ENCODE measurements around the gene PADI2. TPM values are rescaled to one million over a fixed set of nuclear protein-coding genes. Genes with fewer than 3 reads are reported as not detected.
A peak's percentile ranks its signal among the peaks of the same experiment; 100 is the strongest.

PADI2 gene
- under 1 TPM in 1 of 2 experiments, not detected in 1; 0.06 TPM for total RNA-seq

- DNase-seq, result peak; percentile 74
- Mint-ChIP-seq H3K27me3 (peaks cover 50% of the 10 kb centered on the region), H3K27ac (no peak within 1 kb of the TSS), H3K4me1 (peaks cover 15% of the 10 kb centered on the region), H3K9me3 (no peaks in the 10 kb centered on the region), H3K36me3 (no peaks in the 10 kb centered on the region), H3K4me3 (peak within 1 kb of the TSS; percentile 4)
Measured at GRCh38 chr1:17119076-17119772, at the start of gene PADI2. TSS of gene PADI2 (minus strand) at chr1:17119451. CDS start at chr1:17119371, 80 bp downstream.

DNA sequence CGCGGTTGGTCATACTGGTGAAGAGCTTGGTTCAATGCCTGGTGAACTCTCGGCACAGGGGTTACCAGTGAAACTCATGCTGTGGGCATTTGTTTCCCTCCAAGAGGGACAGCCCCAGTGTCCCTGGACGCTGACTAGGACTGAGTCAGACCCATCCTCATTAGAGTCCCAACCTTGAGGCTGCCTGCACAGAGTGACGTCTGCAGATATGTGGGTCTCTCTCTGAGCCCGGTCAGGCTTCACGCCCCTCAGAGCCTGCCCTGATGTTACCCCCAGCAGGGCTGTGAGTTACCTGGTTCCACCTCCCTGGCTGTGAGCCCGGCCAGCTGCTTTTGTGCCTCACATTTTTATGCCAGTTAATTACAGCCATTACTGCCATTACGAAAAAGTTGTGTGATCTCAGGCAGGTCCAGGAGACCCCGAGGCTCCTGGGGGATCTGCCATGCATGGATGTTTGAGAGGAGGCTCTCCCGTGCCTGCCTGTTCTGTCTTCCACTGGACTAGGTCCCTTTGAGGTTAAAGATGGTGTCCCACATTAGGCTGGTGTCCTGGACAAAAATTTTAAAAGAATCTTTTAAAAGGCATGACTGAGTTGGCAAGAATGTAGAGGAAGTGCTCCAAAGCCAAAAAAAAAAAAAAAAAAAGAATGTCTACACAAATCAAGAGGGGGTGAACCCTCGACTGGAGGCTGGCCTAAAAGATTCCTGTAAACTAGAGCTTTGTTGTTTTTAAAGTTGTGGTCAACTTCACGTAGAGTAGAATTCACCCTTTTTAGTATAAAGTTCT lies 49.0 kb upstream of the PADI2 start:
- DNase-seq, result no peak
- H3K27me3 Mint-ChIP-seq, result peaks cover 4% of the 10 kb centered on the region
- no peak overlapping the region for H3K27ac Mint-ChIP-seq
- H3K4me3 Mint-ChIP-seq, result no peak overlapping the region
- no peaks in the 10 kb centered on the region for H3K4me1 Mint-ChIP-seq
- no peaks in the 10 kb centered on the region for H3K36me3 Mint-ChIP-seq
- no peaks in the 10 kb centered on the region for H3K9me3 Mint-ChIP-seq

DNA sequence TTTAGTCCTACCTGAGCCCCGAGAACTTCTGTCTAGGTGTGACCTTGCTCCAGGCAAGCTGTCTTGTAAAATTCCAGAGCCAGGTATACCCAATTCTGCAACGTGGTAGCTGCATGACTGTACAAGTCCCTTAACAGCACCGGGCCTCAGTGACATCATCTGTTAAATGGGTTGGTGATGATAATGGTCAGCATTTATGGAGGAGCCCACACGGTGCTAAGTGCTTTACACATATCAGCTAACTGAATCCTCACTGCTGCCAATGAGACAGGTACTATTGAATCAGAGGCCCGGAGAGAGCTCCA lies 48.5 kb upstream of the PADI2 start:
- no peaks in the 10 kb centered on the region for H3K36me3 Mint-ChIP-seq
- H3K9me3 Mint-ChIP-seq, result no peaks in the 10 kb centered on the region
- H3K4me3 Mint-ChIP-seq, result no peak overlapping the region
- H3K27ac Mint-ChIP-seq, result no peak overlapping the region
- no peak for DNase-seq
- no peaks in the 10 kb centered on the region for H3K27me3 Mint-ChIP-seq
- no peaks in the 10 kb centered on the region for H3K4me1 Mint-ChIP-seq

- no peaks in the 10 kb centered on the region for H3K27me3 Mint-ChIP-seq
- H3K27ac Mint-ChIP-seq, result no peak overlapping the region
- H3K4me3 Mint-ChIP-seq, result no peak overlapping the region
- H3K36me3 Mint-ChIP-seq, result no peaks in the 10 kb centered on the region
- no peaks in the 10 kb centered on the region for H3K9me3 Mint-ChIP-seq
- H3K4me1 Mint-ChIP-seq, result no peaks in the 10 kb centered on the region
- no peak for DNase-seq
Measured at GRCh38 chr1:17167041-17167785, 48.0 kb upstream of the PADI2 start.

DNA sequence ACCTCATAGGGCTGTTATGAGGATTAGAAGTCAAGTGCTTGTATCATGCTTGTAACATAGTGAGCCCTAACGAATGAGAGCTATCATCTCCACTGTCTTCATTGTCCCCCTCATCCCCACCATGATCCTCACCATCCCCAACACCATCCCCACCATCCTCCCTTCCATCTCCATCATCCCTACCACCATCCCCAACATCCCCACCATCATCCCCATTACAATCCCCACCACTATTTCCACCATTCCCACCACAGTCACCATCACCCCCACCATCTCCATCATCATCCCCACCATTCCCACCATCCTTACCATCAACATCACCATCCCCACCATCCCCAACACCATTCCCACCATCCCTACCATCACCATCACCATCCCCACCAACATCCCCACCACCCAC lies 46.6 kb upstream of the PADI2 start:
- H3K9me3 Mint-ChIP-seq, result no peaks in the 10 kb centered on the region
- DNase-seq, result no peak
- H3K4me3 Mint-ChIP-seq, result no peak overlapping the region
- no peaks in the 10 kb centered on the region for H3K36me3 Mint-ChIP-seq
- H3K27me3 Mint-ChIP-seq, result no peaks in the 10 kb centered on the region
- no peak overlapping the region for H3K27ac Mint-ChIP-seq
- H3K4me1 Mint-ChIP-seq, result peaks cover 2% of the 10 kb centered on the region

- H3K27ac Mint-ChIP-seq, result no peak overlapping the region
- DNase-seq, result no peak
- no peaks in the 10 kb centered on the region for H3K36me3 Mint-ChIP-seq
- H3K9me3 Mint-ChIP-seq, result no peaks in the 10 kb centered on the region
- no peaks in the 10 kb centered on the region for H3K27me3 Mint-ChIP-seq
- peaks cover 2% of the 10 kb centered on the region for H3K4me1 Mint-ChIP-seq
- no peak overlapping the region for H3K4me3 Mint-ChIP-seq
Measured at GRCh38 chr1:17163789-17164666, 44.8 kb upstream of the PADI2 start.

DNA sequence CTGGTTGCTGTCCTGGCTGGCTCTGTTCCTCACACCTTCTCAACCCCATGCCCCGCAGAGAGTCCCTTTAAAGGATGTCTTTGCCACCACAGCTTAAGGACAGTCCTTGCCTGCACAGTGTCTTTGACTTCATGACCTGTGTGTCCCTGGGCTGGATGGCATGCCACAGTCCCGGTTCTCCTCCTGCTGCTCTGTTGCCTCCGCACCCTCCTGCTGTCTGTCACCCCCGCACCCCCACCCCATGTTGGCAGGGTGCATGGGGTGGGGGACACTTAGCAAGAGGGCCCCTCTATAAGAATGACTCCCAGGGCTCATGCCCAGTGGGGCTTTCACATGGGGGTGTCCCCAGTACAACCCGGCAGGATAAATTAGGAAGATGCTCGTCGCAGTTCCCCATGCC lies 44.1 kb upstream of the PADI2 start:
- Mint-ChIP-seq H3K36me3 (no peaks in the 10 kb centered on the region), H3K27ac (no peak overlapping the region), H3K9me3 (no peaks in the 10 kb centered on the region), H3K4me3 (no peak overlapping the region), H3K4me1 (peaks cover 2% of the 10 kb centered on the region), H3K27me3 (no peaks in the 10 kb centered on the region)
- no peak for DNase-seq

DNA sequence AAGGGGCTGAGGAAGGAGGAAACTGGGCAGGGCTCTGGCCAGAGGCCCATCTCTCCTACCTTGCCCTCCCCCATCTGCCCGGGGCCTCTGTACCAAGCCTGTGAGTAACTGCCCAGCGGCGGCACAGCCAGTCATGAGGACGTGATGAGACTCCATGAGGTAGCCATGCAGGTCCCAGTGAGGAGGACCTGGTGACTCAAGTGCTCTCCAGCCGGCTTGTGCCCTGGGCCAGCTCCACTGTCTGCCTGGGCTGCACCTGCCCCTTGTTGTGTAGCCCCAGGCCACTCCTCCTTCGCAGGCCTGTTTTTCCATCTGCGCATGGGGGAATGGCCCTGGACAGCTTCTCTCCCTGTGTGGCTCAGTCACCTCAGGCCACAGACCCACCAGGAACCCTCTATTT lies 43.7 kb upstream of the PADI2 start:
- peaks cover 2% of the 10 kb centered on the region for H3K4me1 Mint-ChIP-seq
- no peaks in the 10 kb centered on the region for H3K9me3 Mint-ChIP-seq
- H3K4me3 Mint-ChIP-seq, result no peak overlapping the region
- DNase-seq, result no peak
- H3K36me3 Mint-ChIP-seq, result no peaks in the 10 kb centered on the region
- H3K27me3 Mint-ChIP-seq, result no peaks in the 10 kb centered on the region
- H3K27ac Mint-ChIP-seq, result no peak overlapping the region

DNA sequence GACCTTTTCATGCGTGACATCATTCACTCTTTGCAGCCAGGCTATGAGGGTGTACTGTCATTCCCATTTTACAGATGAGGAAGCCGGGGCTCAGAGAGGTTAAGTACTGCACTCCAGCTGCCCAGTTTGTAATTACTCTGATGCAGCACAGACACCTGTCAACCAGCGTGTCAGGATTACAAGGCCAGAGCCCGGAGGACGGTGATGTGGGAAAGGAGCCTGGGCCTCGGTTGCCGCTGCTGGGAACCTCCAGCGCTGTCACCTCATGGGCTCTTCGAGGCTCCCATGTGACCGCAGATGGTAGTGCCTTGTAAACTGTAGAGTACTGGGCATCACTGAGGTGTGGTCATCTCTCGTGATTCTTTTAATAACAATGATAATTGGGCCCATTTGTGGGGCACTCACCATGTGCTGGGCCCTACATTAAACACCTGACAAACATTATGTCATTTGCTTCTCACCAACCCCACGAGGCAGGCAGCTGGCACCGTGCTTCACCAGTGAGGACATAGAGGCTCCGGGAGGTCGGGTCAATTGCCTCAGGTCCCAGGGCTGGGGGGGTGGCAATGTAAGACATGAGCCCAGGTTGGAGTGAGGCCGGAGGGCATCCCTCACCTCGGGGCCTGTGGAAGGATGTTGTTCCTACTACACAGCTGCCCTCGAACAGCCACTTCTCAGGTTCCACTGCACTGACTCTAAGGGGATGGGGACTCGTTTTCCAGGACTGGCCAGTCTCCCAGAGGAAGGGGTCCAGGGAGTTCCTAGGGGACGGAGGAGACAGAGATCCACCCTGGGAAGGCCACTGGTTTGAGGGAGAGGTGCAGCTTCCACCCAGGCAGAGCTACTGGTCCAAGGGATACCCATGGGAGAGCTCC lies 42.9 kb upstream of the PADI2 start:
- H3K9me3 Mint-ChIP-seq, result peaks cover 4% of the 10 kb centered on the region
- no peaks in the 10 kb centered on the region for H3K36me3 Mint-ChIP-seq
- peaks cover 2% of the 10 kb centered on the region for H3K4me1 Mint-ChIP-seq
- no peak overlapping the region for H3K4me3 Mint-ChIP-seq
- no peak for DNase-seq
- no peaks in the 10 kb centered on the region for H3K27me3 Mint-ChIP-seq
- H3K27ac Mint-ChIP-seq, result no peak overlapping the region

DNA sequence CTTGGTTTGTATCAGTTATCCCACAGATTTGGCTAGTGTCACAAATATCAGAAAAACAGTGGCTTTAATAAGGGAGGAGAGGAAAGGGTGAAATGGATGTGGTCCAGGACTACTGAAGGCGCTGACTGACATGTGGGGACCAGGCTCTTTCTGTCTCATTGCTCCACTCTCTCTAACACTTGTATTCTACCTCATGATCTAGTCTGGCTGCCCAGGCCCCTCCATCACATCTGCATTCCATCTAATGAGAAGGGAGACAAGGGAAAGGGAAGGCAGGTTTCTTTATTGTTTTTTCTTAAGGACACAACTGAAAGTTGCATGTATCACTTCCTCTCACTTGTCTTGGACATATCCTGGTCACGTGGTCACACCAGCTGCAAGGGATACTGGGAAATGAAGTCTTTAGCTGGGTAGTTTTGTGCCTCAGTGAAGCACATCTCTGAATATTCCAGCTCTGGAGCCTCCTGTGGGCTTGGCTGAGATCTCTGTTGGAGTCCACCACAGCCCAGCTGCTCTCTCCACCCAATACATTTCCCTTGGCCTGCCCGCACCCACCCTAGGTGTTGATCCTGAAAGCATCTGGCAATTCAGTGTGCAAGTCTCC lies 42.0 kb upstream of the PADI2 start:
- Mint-ChIP-seq H3K4me1 (peaks cover 3% of the 10 kb centered on the region), H3K36me3 (no peaks in the 10 kb centered on the region), H3K27ac (no peak overlapping the region), H3K9me3 (peaks cover 7% of the 10 kb centered on the region), H3K27me3 (no peaks in the 10 kb centered on the region), H3K4me3 (no peak overlapping the region)
- DNase-seq, result no peak

DNA sequence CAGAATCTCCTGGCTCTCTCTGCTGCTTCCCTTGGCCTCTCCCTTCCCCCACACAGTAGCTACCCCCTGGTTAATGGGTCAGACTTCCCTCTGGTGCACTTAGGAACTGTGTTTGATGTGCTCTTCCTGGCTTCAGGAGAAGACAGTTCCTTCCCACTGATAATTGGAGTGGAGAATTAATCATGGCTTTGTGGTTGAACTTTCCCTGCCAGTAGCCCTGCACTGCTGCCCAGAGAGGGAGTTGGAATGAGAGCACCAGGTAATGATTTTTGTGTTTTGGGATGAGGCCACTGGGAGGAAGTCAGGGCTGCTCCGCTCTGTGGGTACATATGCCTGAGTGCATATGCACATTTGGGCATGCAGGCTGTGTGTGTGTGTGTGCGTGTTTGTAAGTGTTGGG lies 39.7 kb upstream of the PADI2 start:
- Mint-ChIP-seq H3K27me3 (peaks cover 5% of the 10 kb centered on the region), H3K4me3 (no peak overlapping the region), H3K9me3 (peaks cover 28% of the 10 kb centered on the region), H3K4me1 (peaks cover 4% of the 10 kb centered on the region), H3K36me3 (peaks cover 13% of the 10 kb centered on the region), H3K27ac (no peak overlapping the region)
- no peak for DNase-seq

DNA sequence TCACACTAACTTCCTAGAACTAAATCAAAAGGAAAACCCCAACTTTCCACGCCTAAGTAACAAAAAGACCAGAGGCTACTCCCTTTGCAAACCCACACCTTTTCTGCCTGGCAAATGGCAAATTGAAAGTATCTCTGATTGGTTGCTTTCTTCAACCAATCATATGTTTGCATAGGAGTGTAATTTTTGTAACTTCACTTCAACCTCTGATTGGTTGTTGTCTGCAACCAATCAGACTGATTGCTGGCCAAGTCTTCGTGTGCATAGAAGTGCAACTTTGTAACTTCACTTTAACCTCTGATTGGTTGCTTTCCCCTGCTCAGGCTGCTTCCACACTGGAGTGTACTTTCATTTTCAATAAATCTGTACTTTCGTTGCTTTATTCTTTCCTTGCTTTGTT lies 36.9 kb upstream of the PADI2 start:
- peaks cover 17% of the 10 kb centered on the region for H3K36me3 Mint-ChIP-seq
- H3K9me3 Mint-ChIP-seq, result peaks cover 42% of the 10 kb centered on the region

GRCh38 chr1:17155257-17155920 lies 36.1 kb upstream of the PADI2 start:
- no peak for DNase-seq
- Mint-ChIP-seq H3K4me1 (peaks cover 2% of the 10 kb centered on the region), H3K4me3 (no peak overlapping the region), H3K27ac (no peak overlapping the region), H3K27me3 (peaks cover 19% of the 10 kb centered on the region), H3K36me3 (peaks cover 19% of the 10 kb centered on the region), H3K9me3 (peaks cover 42% of the 10 kb centered on the region)

More for the DNA sequence above, 36.9 kb upstream of the PADI2 start:
- DNase-seq, result no peak
- Mint-ChIP-seq H3K27ac (no peak overlapping the region), H3K4me1 (peaks cover 2% of the 10 kb centered on the region), H3K27me3 (peaks cover 13% of the 10 kb centered on the region), H3K4me3 (no peak overlapping the region)
